Activated CD4-positive, alpha-beta memory T cell treated with anti-CD3 and anti-CD28 coated beads, Interleukin-2, amount 10 ng/mL, durations not matched to agents 7 days and 5 days (primary cell): ENCODE measurements around the gene PRR5L. TPM values are rescaled to one million over a fixed set of nuclear protein-coding genes. Genes with fewer than 3 reads are reported as not detected.
"Not testable (repeated sequence)": the region's sequence is repeated elsewhere in the genome, so short reads cannot be mapped to it uniquely, and the experiment has no call there.

Experiments used
- CTCF ChIA-PET: fragments of 350-600 bp; sonication (Branson Sonifier 250); formaldehyde crosslinking; loops from one replicate; lab custom pipeline; 2021; ENCODE audit warnings: antibody characterized with exemption, inconsistent platforms; lab: Charles Lee
- POLR2A ChIA-PET: fragments of 350-600 bp; sonication (Branson Sonifier 250); formaldehyde crosslinking; loops from one replicate; lab custom pipeline; 2021; ENCODE audit warnings: antibody characterized with exemption; lab: Charles Lee
- DNase-seq: peaks from one replicate; pipeline ENCODE4 v3.0.0-alpha.2; 2020
- H3K27ac Mint-ChIP-seq: one replicate; pipeline ENCODE4 v1.8.0; 2021; ENCODE audit warnings: mild to moderate bottlenecking, mixed read lengths
- H3K27me3 Mint-ChIP-seq: one replicate; pipeline ENCODE4 v1.8.0; 2021; ENCODE audit warnings: mixed read lengths
- H3K36me3 Mint-ChIP-seq: one replicate; pipeline ENCODE4 v1.8.0; 2021; ENCODE audit warnings: low read depth, mixed read lengths
- H3K4me1 Mint-ChIP-seq: one replicate; pipeline ENCODE4 v1.8.0; 2021; ENCODE audit warnings: mixed read lengths
- H3K4me3 Mint-ChIP-seq: one replicate; pipeline ENCODE4 v1.8.0; 2021; ENCODE audit warnings: mild to moderate bottlenecking, mixed read lengths
- H3K9me3 Mint-ChIP-seq: one replicate; pipeline ENCODE4 v1.8.0; 2021; ENCODE audit warnings: mixed read lengths
- total RNA-seq, 2 experiments: library from RNA; stranded (reverse); gene quantifications; one replicate each; pipeline ENCODE4 v1.2.3, GENCODE V29; 2021

Gene PRR5L
- total RNA-seq, 2 experiments from 2014 or later: 30.2 to 32.0 TPM

DNA sequence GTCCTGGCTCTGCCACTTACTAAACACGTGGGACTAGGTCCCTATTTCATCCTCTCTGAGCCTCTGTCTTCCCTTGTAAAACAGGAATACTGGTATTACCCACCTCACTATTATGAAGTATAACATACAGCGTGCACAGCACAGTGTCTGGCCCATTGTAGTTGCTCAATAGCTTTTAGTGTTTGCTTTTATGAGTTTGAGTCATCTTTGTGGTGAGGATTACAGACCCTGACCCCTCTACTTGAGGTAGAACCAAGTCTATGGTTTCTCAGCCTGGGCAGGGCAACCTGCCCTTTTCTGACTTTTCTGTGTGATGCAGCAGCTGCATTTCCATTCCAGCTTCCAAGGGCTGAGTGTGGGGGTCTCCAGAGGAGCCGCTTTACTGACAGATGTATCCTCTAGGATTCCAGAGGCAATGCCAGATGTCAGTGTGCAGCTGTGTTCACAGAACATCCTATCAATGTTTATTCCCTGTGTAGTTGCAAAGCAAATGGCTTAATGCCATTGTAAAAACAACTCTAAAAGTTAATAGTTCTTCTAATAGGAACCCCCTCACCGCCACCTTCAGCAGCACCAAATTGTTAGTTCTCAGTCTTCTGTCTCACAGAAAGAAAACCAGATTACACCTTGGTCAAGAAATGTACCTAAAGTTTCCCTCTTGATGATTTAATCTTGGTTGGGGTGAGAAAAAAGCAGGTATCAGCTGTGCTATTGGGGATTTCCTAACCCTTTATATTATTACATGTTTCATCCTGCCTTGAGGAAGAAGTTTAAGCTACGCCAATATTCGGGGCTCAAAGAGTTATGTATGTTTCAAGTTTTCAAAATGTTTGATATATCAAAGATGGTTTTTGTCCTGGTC lies 16.8 kb downstream of the PRR5L start:
- ChIA-PET CTCF (no interaction called here), POLR2A (no interaction called here)
- no peak for DNase-seq
- no peak overlapping the region for H3K4me3 Mint-ChIP-seq
- H3K27me3 Mint-ChIP-seq: peaks cover 19% of the 10 kb centered on the region
- H3K9me3 Mint-ChIP-seq: peaks cover 5% of the 10 kb centered on the region
- H3K27ac Mint-ChIP-seq: no peak overlapping the region
- no peaks in the 10 kb centered on the region for H3K36me3 Mint-ChIP-seq
- no peaks in the 10 kb centered on the region for H3K4me1 Mint-ChIP-seq

DNA sequence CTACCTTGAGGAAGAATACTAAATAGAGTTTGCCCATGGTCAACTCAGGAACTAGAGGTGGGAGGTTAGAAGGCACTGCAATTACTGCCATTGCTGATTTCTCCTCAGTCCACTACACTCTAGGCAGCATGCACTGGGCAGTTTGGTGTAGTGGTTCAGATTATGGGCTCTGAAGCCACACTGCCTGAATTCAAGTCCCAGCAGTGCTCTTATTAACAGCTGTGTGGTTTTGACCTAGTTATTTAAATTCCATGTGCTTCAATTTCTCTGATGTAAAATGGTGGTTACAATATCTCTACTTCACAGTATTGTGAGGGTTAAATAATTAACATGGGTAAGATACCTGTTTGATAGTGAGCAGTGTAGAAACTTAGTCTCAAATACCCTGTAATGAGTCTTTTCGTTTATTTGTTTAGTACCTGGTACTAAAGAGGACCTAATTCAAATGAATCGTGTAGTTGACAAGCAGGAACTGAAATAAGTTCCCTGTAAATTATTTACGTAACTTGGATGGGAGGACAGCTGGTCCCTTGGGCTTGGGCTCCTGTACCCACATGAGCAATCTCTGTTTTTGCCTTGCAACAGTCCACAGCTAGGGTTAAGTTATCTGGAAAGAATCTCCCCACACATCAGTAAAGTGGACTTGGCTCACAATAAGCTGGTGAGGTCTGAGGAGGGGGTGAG lies 17.8 kb downstream of the PRR5L start:
- DNase-seq: no peak
- no peak overlapping the region for H3K27ac Mint-ChIP-seq
- CTCF ChIA-PET: no interaction called here
- POLR2A ChIA-PET: no interaction called here
- H3K27me3 Mint-ChIP-seq: peaks cover 21% of the 10 kb centered on the region
- H3K4me1 Mint-ChIP-seq: no peaks in the 10 kb centered on the region
- no peak overlapping the region for H3K4me3 Mint-ChIP-seq
- no peaks in the 10 kb centered on the region for H3K36me3 Mint-ChIP-seq
- peaks cover 5% of the 10 kb centered on the region for H3K9me3 Mint-ChIP-seq

DNA sequence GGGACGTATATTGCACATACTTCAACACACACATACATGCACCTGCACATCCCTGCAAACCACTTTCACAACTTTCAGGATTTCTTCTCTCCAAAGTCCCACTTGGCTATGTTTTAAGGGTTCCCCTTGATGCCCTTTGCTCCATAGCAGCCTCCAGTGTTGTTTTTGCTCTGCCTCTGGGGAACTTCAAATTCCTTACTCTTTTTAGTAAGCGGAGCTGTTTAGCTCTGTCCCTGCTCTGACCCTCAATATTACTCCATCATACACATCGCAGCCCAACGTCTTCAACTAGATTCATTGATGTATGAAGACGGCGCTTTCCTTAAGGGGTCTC lies 18.3 kb downstream of the PRR5L start:
- H3K4me1 Mint-ChIP-seq: no peaks in the 10 kb centered on the region
- H3K9me3 Mint-ChIP-seq: peaks cover 4% of the 10 kb centered on the region
- peaks cover 21% of the 10 kb centered on the region for H3K27me3 Mint-ChIP-seq
- DNase-seq: no peak
- no peak overlapping the region for H3K4me3 Mint-ChIP-seq
- POLR2A ChIA-PET: no interaction called here
- CTCF ChIA-PET: no interaction called here
- H3K27ac Mint-ChIP-seq: no peak overlapping the region
- H3K36me3 Mint-ChIP-seq: no peaks in the 10 kb centered on the region

DNA sequence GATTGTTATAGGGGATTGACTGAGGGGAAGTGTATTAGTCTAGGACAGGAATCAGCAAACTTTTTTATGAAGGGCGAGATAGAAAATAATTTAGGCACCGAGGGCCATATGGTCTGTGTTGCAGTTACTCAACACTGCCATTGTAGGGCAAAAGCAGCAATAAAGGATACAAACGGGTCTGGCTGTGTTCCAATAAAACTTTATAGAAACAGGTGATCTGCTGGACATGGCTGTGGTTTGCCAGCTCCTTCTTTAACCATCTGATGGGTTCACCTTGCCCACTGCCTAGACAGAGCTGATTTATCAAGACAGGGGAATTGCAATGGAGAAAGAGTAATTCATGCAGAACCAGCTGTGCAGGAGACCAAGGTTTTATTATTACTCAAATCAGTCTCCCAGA lies 20.0 kb downstream of the PRR5L start:
- ChIA-PET POLR2A (interaction anchor here (1.1 to 1.6 kb wide), 2 partner anchors 16 to 165 kb away, joined by 3 read pairs; no protein-coding TSS in a partner anchor), CTCF (no interaction called here)
- Mint-ChIP-seq H3K9me3 (no peaks in the 10 kb centered on the region), H3K27ac (no peak overlapping the region), H3K27me3 (peaks cover 21% of the 10 kb centered on the region), H3K4me3 (no peak overlapping the region), H3K36me3 (no peaks in the 10 kb centered on the region), H3K4me1 (no peaks in the 10 kb centered on the region)
- no peak for DNase-seq

DNA sequence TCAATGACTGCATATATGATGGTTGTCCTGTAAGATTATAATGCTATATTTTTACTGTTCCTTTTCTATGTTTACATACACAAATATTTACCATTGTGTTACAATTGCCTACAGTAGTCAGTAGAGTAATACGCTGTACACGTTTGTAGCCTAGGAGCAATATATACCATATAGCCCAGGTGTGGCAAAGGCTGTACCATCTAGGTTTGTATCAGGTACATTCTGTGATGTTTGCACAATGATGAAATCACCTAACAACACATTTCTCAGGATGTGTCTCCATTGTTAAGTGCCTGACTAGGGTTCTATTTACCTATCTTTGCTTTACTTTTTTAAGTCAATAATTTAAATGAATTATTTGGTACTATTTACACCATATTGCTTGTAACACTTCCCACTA lies 21.9 kb downstream of the PRR5L start:
- no peaks in the 10 kb centered on the region for H3K9me3 Mint-ChIP-seq
- H3K36me3 Mint-ChIP-seq: no peaks in the 10 kb centered on the region
- H3K27ac Mint-ChIP-seq: no peak overlapping the region
- H3K27me3 Mint-ChIP-seq: peaks cover 18% of the 10 kb centered on the region
- no peaks in the 10 kb centered on the region for H3K4me1 Mint-ChIP-seq
- H3K4me3 Mint-ChIP-seq: no peak overlapping the region
- ChIA-PET CTCF (no interaction called here), POLR2A (no interaction called here)
- DNase-seq: no peak

DNA sequence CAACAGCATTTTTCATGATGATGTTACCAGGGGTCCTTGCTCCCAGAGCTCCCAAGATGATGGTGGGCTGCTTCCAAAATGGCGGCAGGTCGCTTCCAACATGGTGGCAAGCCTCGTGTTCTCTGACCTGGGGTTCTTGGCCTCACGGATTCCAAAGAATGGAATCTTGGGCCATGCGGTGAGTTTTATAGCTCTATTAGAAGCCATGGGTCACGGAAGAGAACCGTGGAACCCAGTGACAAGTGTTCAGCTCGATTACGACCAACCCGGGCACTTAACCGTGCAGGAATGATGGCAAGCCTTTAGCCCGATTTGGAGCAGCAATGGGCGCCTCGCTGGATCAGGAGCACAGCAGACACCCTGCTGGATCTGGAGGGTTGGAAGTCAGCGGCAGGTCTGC lies 28.9 kb downstream of the PRR5L start:
- H3K36me3 Mint-ChIP-seq, CTCF ChIA-PET, H3K9me3 Mint-ChIP-seq, DNase-seq, H3K27ac Mint-ChIP-seq, POLR2A ChIA-PET, H3K27me3 Mint-ChIP-seq, H3K4me3 Mint-ChIP-seq, H3K4me1 Mint-ChIP-seq: not testable (repeated sequence)

DNA sequence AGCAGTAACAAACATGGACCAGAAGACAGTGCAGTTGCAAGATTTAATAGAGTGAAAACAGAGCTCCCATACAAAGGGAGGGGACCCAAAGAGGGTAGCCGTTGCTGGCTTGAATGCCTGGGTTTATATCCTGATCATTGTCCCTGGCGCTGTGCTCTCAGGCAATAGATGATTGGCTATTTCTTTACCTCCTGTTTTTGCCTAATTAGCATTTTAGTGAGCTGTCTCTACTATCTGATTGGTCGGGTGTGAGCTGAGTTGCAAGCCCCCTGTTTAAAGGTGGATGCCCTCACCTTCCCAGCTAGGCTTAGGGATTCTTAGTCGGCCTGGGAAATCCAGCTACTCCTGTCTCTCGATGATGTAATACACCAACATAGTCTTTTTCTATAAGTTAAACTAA lies 29.3 kb downstream of the PRR5L start:
- H3K36me3 Mint-ChIP-seq, DNase-seq, H3K4me3 Mint-ChIP-seq, H3K9me3 Mint-ChIP-seq, H3K27ac Mint-ChIP-seq, H3K27me3 Mint-ChIP-seq, POLR2A ChIA-PET, CTCF ChIA-PET, H3K4me1 Mint-ChIP-seq: not testable (repeated sequence)

DNA sequence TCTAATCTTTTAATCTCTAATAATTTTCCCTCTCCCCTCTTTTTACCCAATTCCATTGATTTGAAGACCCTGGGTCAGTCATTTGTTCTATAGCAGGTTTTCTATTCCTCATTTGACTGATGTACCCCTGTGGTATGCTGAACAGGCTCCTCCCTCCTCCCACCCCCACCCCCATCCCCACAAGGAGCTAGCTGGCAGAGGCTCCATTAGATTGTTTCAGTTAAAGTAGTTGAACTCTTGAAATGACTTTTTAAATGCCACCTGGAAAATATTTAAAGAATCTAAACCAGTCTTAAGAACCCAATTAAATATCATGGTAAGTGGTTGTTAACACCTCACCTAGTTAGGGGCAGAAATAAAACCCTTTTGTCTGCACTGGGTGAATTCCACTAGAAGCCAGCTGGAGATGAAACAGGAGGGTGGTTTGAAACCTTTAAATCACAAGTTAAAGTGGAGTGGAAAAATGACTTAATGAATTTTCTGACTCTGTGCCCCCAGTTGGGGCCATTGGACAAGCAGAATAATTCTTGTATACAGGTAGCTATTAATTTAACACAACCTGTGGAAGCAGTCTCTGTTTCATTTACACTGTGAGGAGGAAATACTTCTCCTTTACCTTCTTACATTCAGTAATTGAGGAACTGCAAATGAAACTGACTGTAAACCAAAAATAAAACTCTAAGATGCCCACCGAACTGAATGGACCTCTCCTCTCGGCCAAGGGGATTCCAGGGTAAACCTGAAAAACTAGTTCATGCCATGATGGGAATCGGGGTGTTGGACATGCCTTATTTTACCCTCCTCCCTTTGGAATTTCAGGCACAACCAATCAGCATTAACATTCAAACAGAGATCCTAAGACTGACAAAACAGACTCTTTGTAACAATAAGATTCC lies 30.7 kb downstream of the PRR5L start:
- no peaks in the 10 kb centered on the region for H3K36me3 Mint-ChIP-seq
- peaks cover 6% of the 10 kb centered on the region for H3K27me3 Mint-ChIP-seq
- DNase-seq: no peak
- H3K4me3 Mint-ChIP-seq: no peak overlapping the region
- no peak overlapping the region for H3K27ac Mint-ChIP-seq
- no peaks in the 10 kb centered on the region for H3K4me1 Mint-ChIP-seq
- ChIA-PET CTCF (no interaction called here), POLR2A (no interaction called here)
- no peaks in the 10 kb centered on the region for H3K9me3 Mint-ChIP-seq

DNA sequence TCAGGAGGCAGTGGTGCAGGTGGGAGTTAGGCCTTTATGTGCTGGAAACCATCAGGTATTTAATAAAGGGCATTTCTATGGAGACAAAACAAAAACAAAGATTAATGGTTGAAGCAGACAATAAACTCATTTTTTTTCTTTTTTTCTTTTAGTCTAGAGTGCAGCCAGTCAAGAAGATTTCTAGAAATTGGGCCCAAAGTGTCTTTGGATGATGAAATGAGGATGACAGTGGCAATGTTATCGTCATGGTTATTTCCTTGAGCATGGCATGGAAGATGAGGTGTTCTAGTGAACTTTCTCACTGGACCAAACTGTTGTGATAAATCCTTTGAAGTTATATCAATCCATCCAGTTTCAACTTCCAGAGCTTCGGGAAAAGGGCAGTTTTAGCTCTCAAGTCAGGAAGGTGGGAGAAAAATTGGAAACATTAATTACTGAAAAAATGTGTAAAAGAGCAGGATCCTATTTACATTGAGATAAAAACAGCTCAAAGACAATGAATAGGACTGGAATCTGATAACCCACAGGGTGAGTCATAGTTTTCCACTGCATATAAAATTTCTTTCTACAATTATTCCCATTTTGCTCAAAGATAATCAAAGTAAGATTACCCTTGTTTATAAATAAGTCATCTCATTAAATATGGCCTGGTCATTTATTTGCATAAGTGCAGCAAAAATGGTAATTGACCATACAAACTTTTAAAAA lies 33.0 kb downstream of the PRR5L start:
- peaks cover 8% of the 10 kb centered on the region for H3K27me3 Mint-ChIP-seq
- H3K9me3 Mint-ChIP-seq: no peaks in the 10 kb centered on the region
- H3K4me1 Mint-ChIP-seq: no peaks in the 10 kb centered on the region
- ChIA-PET POLR2A (no interaction called here), CTCF (no interaction called here)
- H3K4me3 Mint-ChIP-seq: no peak overlapping the region
- H3K27ac Mint-ChIP-seq: no peak overlapping the region
- DNase-seq: no peak
- no peaks in the 10 kb centered on the region for H3K36me3 Mint-ChIP-seq

DNA sequence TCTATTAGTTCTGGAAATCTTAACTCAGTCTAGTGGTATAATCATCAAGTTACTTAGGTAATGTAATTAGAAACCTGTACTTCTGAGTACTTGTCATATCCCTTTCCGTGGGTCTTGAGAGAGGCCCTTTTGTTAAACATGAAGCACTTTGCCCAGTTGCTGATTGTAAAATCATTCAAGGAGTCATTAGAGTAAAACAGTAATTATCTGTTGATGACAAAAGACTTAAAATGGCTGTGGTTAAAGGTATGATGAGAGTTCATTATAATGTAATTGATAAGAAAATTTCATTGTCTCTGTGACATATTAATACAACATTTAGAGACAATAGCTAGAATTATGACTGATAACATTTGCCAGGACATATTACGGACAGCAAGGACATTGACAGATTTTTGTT lies 34.3 kb downstream of the PRR5L start:
- Mint-ChIP-seq H3K36me3 (no peaks in the 10 kb centered on the region), H3K27ac (no peak overlapping the region), H3K27me3 (peaks cover 8% of the 10 kb centered on the region), H3K4me3 (no peak overlapping the region), H3K4me1 (no peaks in the 10 kb centered on the region), H3K9me3 (no peaks in the 10 kb centered on the region)
- no peak for DNase-seq
- CTCF ChIA-PET: no interaction called here
- POLR2A ChIA-PET: no interaction called here

DNA sequence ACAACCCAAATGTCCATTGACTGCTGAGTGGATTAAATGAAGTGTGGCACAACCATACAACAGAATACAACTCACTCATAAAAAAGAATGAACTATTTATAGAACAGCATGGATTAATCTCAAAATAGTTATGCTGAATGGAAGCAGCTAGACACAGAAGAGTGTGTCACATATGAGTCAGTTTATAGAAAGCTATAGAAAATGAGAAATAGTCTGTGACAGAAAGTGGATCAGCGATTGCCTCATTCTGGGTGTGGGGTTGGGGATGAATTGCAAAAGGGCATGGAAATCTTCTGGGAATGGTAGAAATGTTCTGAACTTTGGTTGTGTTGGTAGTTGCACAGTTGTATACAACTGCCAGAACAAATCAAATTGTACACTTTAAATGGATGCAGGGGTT lies 37.4 kb downstream of the PRR5L start:
- Mint-ChIP-seq H3K9me3 (no peaks in the 10 kb centered on the region), H3K27ac (no peak overlapping the region), H3K36me3 (no peaks in the 10 kb centered on the region), H3K4me3 (no peak overlapping the region), H3K4me1 (no peaks in the 10 kb centered on the region), H3K27me3 (peaks cover 2% of the 10 kb centered on the region)
- ChIA-PET CTCF (interaction anchor here (2.4 kb wide), 1 partner anchor 159 kb away, joined by 8 read pairs; no protein-coding TSS in a partner anchor), POLR2A (no interaction called here)
- DNase-seq: no peak

DNA sequence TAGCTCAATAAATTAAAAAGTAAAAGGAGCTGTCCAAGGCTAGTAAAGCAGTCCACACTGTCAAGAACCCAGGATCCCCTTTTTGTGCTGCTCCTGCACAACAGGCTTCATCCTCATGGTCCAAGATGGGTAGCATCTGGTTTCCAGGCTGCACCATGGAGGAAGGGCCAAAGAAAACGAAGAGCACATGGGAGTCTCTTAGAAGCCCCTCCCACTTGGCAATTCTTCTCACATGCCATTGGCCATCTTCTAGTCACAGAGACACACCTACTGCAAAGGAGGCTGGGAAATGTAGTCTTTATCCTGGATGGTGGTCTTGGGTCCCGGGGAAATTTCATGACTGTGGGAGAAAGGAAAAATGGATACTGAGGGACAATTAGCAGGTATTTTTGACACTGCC lies 37.8 kb downstream of the PRR5L start:
- ChIA-PET POLR2A (no interaction called here), CTCF (no interaction called here)
- H3K36me3 Mint-ChIP-seq: no peaks in the 10 kb centered on the region
- no peaks in the 10 kb centered on the region for H3K9me3 Mint-ChIP-seq
- H3K27me3 Mint-ChIP-seq: peaks cover 2% of the 10 kb centered on the region
- H3K4me3 Mint-ChIP-seq: no peak overlapping the region
- no peak for DNase-seq
- no peaks in the 10 kb centered on the region for H3K4me1 Mint-ChIP-seq
- H3K27ac Mint-ChIP-seq: no peak overlapping the region
